Esophagus muscularis mucosa (tissue), 3 donors: ENCODE measurements around the gene NDRG3.

Experiments used
- CTCF ChIP-seq, 3 experiments: fragments of 200-600 bp in 2 of 3; fragments of 450-650 bp in 1 of 3; sonication (generic) in 2 of 3; IDR thresholded peaks; one replicate each; pipeline ENCODE4 v1.5.1; 2017 to 2019; ENCODE audit warnings: antibody characterized with exemption in 3 of 3, mild to moderate bottlenecking in 2 of 3, moderate library complexity in 1 of 3
- EP300 ChIP-seq: sonication (generic); formaldehyde crosslinking; IDR thresholded peaks from one replicate; pipeline ENCODE4 v1.6.1; 2017; ENCODE audit warnings: antibody characterized with exemption

GRCh38 chr20:36777576-36777975 lies 31.7 kb upstream of the NDRG3 start:
- no peak for TF ChIP-seq CTCF (IDR thresholded peaks at IDR 0.05)
- no peak for TF ChIP-seq EP300
